Aorta (tissue), 5 donors: ENCODE data around the gene ADM2. TPM values are rescaled to one million over a fixed set of nuclear protein-coding genes. Genes with fewer than 3 reads are reported as not detected.

Experiments
- ATAC-seq: fragments of 200-7000 bp; cut with Tn5 transposase; one replicate; pipeline ENCODE4 v1.9.1; 2022; ENCODE audit warnings: moderate library complexity; ENCODE audit not compliant: low FRiP score
- DNase-seq, 2 donors: peaks; one replicate each; pipeline ENCODE4 v3.0.0-alpha.2; 2020
- H3K27ac ChIP-seq, 2 donors: one replicate each; pipeline ENCODE4 v1.5.1; 2013; ENCODE audit warnings: low read length in 2 of 2, mild to moderate bottlenecking in 2 of 2, moderate library complexity in 2 of 2, control low read depth in 1 of 2, inconsistent platforms in 1 of 2, low read depth in 1 of 2
- H3K27me3 ChIP-seq, 2 donors: one replicate each; pipeline ENCODE4 v1.6.1; 2013; ENCODE audit warnings: control low read depth in 1 of 2, low read length in 1 of 2, mild to moderate bottlenecking in 1 of 2, moderate library complexity in 1 of 2; ENCODE audit not compliant: insufficient read depth in 2 of 2, control insufficient read depth in 1 of 2
- H3K36me3 ChIP-seq, 2 donors: one replicate each; pipeline ENCODE4 v1.6.1; 2013; ENCODE audit warnings: control low read depth in 1 of 2, low read length in 1 of 2, mild to moderate bottlenecking in 1 of 2; ENCODE audit not compliant: insufficient read depth in 2 of 2, control insufficient read depth in 1 of 2
- H3K4me1 ChIP-seq, 2 donors: one replicate each; pipeline ENCODE4 v1.6.1; 2013; ENCODE audit warnings: low read length in 2 of 2, control low read depth in 1 of 2, mild to moderate bottlenecking in 1 of 2, moderate library complexity in 1 of 2; ENCODE audit not compliant: insufficient read depth in 2 of 2, control insufficient read depth in 1 of 2
- H3K4me3 ChIP-seq, 2 donors: one replicate each; pipeline ENCODE4 v1.5.1; 2013; ENCODE audit warnings: low read length in 2 of 2, control low read depth in 1 of 2, mild to moderate bottlenecking in 1 of 2
- H3K9me3 ChIP-seq: one replicate; pipeline ENCODE4 v1.6.1; 2013; ENCODE audit warnings: mild to moderate bottlenecking, low read length; ENCODE audit not compliant: control insufficient read depth
- WGBS, 2 donors: extraction: QIAGEN DNeasy Blood & Tissue Kit; methylation state at CpG; one replicate each; pipeline ENCODE4 v1.1.7; 2013; 5-methylcytosine and 5-hydroxymethylcytosine counted together
- intact Hi-C, 2 donors: fragments of 100-400 bp; cut with DNase I; formaldehyde crosslinking; loops; one replicate each; pipeline versions ENCODE4 v1.14.2 to v1.15.0; 2022
- polyA plus RNA-seq, 2 donors: library from polyadenylated mRNA; stranded (reverse); fragments of 200-250 nt; gene quantifications; one replicate each; pipeline ENCODE4 v1.2.3, GENCODE V29; 2013
- total RNA-seq, 2 donors: library from RNA; stranded (reverse); fragmentation: NEBNext Ultra II Directional; extraction: Animal tissue kit (Norgen Biotek cat#: 25700); gene quantifications; one replicate each; pipeline ENCODE4 v1.2.1, GENCODE V29; 2021
- donor health status: healthy with polysubstance abuse.
- donor health status: Bipolar disorder and iron deficiency.
- donor health status: DM: no; HTN: no; CAD: no.
- donor health status: DM: no; HTN: no; CAD: no.
- donor health status: DM: yes; HTN: yes; CAD: no.

ADM2 gene
- total and polyA plus RNA-seq, 4 donors = 0.26 to 0.54 (median 0.50) TPM; not detected in 1

DNA sequence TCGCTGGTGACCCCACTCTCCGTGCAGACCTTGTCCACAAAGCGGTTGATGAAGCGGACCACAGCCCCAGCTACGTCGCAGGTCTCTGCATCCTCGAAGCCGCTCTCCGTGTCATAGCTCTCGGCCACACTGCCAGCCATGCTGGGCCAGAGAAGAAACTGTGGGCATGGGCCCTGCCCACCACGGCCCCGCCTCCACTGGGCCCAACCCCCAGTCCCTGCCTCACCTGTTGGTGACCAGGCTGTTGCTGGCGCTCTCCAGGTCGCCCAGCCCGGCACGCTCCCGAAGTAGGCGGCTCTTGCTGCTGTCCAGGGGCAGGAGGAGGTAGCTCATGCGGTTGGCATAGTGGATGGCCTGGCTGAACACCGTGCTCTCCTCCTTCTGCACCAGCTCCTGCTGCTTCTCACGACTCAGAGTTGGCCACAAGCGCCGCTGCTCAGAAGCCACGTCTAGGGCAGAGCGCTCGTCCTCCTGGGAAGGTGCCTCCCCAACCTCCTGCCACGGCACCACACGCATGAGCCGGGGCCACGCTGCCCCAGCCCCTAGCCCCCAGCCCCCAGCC is 19.3 kb upstream of the ADM2 start:
- no peaks in the 10 kb centered on the region for H3K27me3 ChIP-seq
- WGBS, 2 donors = 91 to 94% methylated on average over 30 of the region's 30 CpGs
- no peak for DNase-seq
- intact Hi-C loops = no loop called here
- no peak overlapping the region for H3K4me3 ChIP-seq
- H3K4me1 ChIP-seq = no peaks in the 10 kb centered on the region
- no peak overlapping the region for H3K27ac ChIP-seq
- H3K36me3 ChIP-seq = peaks cover 0 to 33% of the 10 kb centered on the region in 2 donors
- ATAC-seq = no peak
- no peaks in the 10 kb centered on the region for H3K9me3 ChIP-seq

DNA sequence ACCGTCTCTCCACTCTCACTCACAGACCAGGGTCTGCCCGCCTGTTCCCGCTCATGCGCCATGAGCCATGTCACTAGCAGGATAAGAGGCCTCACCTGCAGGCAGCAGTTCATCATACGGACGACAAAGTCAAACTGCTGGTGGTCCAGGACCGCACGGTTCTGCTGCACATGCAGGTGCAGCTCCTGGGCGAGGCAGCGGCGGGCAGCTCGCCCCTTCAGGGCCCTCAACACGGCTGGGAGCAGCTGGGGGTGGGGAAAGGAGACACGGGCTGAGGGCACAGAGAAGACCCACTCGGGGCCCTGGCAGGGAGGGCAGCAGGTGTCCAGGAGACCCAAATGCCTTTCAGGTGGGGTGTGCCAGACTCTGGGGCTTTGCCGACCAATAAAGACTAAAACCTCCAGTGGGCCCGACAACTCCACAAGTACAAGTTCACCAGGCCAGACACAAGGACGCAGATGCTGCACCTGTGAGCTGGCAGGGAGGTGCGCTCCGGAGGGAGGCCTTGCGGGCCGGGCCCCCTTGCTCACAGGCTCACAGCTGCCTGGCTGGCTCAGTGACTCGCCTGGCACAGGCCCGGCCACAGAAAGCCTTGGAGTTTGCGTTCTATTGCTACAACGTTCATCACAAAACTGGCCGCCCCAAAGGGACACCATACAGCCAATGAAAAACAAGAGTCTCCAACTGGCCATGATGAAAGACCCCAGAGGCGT is 18.0 kb upstream of the ADM2 start:
- H3K4me3 ChIP-seq = no peak overlapping the region
- H3K27ac ChIP-seq = no peak overlapping the region
- H3K9me3 ChIP-seq = no peaks in the 10 kb centered on the region
- DNase-seq = no peak
- WGBS, 2 donors = 90 to 91% methylated on average over 28 of the region's 28 CpGs
- no peak for ATAC-seq
- no peaks in the 10 kb centered on the region for H3K4me1 ChIP-seq
- intact Hi-C loops = no loop called here
- no peaks in the 10 kb centered on the region for H3K27me3 ChIP-seq
- H3K36me3 ChIP-seq = peaks cover 0 to 36% of the 10 kb centered on the region in 2 donors

DNA sequence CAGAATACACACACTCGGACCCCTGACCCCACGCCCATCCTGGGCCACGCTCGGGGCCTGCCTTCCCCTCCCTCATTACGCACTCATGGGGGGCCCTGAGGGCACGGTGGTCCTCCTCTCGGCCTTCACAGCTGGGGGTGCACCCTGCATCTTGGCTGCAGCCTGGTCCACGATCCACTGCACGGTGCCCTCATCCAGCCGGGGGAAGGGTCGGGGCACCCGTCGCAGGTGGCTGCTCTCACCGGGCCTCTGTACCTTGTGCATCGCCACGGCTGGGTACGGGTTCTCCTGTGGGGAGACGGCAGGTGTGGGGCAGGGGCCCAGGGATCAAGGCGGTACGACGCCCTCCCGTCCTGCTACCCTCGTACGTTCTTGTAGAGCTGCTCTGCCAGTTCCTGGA is 16.9 kb upstream of the ADM2 start:
- WGBS, 2 donors = 90 to 94% methylated on average over 22 to 24 of the region's 24 CpGs
- Histone ChIP-seq H3K9me3 (no peaks in the 10 kb centered on the region), H3K27me3 (no peaks in the 10 kb centered on the region), H3K4me1 (no peaks in the 10 kb centered on the region), H3K4me3 (no peak overlapping the region), H3K27ac (no peak overlapping the region), H3K36me3 (peaks cover 0 to 32% of the 10 kb centered on the region in 2 donors)
- DNase-seq (no peak), ATAC-seq (no peak)
- intact Hi-C loops = no loop called here

DNA sequence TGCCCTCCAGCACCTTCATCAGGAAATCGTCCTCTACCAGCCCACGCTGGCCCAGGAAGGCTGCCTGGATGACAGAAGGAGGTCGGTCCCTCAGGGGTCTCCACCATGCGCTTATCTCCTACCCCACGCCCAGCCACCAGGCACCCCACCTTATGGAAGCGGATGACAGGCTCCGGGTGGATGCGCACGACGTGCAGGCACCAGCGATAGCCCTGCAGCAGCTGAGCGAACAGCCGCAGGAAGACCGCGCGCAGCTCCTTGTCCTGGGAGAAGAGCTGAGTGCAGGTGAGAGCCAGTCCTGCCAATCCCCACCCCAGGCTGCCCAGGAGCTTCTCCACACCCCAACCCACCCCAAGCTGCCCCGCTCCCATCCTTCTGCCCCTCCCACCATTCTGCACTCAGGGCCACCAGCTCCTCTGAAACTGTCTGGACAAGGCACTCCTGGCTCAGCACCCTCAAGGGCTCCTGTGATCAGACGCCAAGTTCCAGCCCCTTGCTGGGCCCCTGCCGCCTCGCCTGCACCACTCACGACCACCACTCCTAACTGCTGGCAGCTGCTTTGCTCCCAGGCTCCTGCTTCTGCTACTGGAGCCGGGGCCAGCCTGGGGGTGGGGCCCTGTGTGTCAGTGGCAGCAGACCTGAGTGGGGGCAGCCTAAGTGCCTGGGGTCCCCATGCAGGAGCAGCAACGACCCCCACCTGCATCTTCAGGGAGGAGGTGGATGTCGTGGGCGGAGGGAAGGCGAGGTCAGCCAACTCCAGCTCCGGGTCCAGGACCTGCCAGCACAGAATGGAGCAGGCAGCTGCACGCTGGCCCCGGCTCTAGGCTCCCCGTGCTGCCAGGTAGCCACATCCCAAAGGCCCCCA is 16.0 kb upstream of the ADM2 start:
- no peaks in the 10 kb centered on the region for H3K4me1 ChIP-seq
- no peak overlapping the region for H3K4me3 ChIP-seq
- peaks cover 0 to 29% of the 10 kb centered on the region in 2 donors for H3K36me3 ChIP-seq
- H3K9me3 ChIP-seq = no peaks in the 10 kb centered on the region
- WGBS, 2 donors = 91 to 92% methylated on average over 28 to 30 of the region's 30 CpGs
- no peak overlapping the region for H3K27ac ChIP-seq
- intact Hi-C loops = no loop called here
- ATAC-seq (no peak), DNase-seq (no peak)
- no peaks in the 10 kb centered on the region for H3K27me3 ChIP-seq

DNA sequence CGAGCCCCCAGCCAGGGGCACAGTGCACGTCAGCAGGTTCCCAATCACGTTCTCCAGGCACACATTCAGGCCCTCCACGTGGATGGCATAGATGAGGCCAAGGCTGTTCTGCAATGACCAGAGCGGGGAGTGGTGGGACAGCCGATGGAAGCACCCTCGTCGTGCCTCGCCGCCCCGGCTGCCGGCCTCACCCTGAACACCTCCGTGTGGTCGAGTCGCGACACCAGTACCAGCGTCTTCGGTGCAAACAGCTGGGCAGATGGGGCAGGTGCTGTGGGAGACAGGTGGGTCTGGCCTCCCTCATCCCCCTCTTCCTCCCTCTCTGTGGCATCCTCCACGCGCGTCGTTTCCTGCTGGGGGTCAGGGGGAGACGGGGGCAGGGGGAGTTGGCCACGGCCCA is 14.0 kb upstream of the ADM2 start:
- H3K27ac ChIP-seq = no peak overlapping the region
- 87 to 88% methylated on average over 21 to 24 of the region's 24 CpGs for WGBS, 2 donors

DNA sequence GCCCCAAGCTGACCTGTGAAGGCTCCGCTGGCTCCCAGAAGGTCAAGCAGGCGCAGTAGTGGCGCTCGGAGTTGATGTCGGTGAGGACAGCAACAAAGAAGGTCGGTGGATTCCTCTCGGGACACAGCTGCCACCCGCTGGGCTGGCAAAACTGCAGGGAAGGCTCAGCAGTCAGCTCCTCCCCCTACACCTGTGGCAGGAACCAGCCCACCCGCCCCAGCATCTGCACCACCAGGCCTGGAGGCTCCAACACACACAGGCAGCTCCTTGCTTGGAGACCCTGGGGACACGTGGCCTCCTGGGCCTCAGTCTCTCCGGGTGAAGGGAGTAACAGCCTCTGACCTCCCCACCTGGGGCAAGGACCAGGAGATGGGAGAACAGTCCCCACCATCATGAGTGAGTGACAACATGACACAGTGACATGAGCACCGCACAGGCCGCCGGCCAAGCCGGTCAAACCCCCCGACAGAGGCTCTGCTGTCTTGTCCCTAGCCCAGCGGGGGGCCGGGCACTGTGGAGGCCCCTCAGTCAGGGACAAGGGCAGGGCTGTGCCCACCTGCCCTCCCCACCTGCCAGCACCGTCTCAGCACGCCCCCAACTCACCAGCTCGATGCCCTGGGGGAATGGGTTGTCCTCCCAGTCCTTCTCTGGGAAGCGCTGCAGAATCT is 13.4 kb upstream of the ADM2 start:
- no peak for DNase-seq
- no peak for ATAC-seq
- Histone ChIP-seq H3K4me1 (no peaks in the 10 kb centered on the region), H3K9me3 (no peaks in the 10 kb centered on the region), H3K27ac (no peak overlapping the region), H3K36me3 (peaks cover 0 to 23% of the 10 kb centered on the region in 2 donors), H3K4me3 (no peak overlapping the region), H3K27me3 (no peaks in the 10 kb centered on the region)
- 85% methylated on average over 22 of the region's 22 CpGs for WGBS, 2 donors
- intact Hi-C loops = no loop called here

More for the DNA sequence above, 14.0 kb upstream of the ADM2 start:
- H3K9me3 ChIP-seq = no peaks in the 10 kb centered on the region
- no peak overlapping the region for H3K4me3 ChIP-seq
- ATAC-seq (no peak), DNase-seq (no peak)
- intact Hi-C loops = no loop called here
- H3K27me3 ChIP-seq = no peaks in the 10 kb centered on the region
- H3K4me1 ChIP-seq = no peaks in the 10 kb centered on the region
- peaks cover 0 to 23% of the 10 kb centered on the region in 2 donors for H3K36me3 ChIP-seq

DNA sequence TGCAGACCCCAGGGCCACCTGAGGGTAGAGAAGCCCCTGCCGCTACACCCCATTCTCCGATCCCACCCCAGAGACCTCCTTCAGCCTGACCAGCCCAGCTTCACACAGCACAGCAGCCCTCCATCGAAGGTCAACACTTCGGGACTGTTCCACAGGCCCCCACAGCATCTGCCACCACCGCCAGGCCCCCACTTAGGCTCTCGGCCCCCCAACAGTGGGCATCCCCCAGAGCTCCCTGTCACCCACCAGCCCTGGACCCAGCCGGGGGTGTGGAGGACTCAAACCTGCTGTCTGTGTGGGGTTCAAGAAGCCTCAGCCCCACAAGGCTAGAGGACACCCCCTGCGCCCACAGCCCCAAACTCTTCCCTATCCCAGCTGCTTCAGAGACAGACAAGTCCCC is 12.7 kb upstream of the ADM2 start:
- ATAC-seq (no peak), DNase-seq (no peak)
- intact Hi-C loops = no loop called here
- Histone ChIP-seq H3K27ac (no peak overlapping the region), H3K4me3 (no peak overlapping the region), H3K9me3 (no peaks in the 10 kb centered on the region), H3K36me3 (peaks cover 0 to 19% of the 10 kb centered on the region in 2 donors), H3K27me3 (no peaks in the 10 kb centered on the region), H3K4me1 (no peaks in the 10 kb centered on the region)
- WGBS, 2 donors = 87 to 88% methylated on average over 8 of the region's 8 CpGs

DNA sequence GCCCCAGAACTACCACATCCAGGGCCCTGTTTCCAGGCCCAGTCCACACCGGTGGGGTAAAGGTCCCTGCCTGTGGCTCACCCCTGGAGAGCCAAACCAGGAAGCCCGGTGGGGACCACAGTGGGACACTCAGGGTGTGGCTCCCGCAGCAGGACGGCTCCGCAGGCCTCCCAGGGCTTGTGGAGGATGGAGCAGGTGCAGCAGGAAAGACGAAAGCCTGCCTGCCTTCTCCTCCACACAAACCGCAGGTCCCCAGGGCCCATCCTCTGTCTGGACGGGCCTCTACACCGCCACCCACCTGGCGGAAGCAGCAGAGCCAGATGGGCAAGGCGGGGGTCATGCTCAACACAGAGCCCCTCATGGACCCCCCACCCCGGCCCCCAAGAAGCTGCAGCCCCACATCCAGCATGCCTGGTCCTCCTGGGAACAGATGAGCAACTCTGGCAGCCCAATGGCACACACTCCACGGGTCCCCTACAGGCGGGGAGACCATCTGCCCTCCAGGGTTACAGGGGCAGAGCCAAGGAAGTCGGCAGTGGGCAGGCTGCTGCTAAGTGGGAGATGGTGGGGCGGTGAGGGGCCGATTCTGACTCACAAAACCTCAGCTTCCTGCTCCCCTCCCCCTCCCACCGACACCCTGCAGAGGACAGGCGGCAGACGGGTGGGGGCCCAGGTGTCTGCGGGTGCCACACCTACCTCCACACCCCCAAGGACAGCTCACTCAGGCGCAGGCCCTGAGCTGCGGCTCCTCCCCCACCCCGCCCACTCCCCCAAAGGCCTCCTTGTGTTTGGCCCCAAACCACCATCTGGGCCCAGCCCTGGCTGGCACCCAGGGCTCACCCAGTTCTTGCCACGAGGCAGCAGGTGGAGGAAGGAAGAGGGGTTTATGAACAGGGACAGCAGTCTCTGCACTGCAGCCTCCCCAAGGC is 11.7 kb upstream of the ADM2 start:
- 58 to 60% methylated on average over 22 to 25 of the region's 25 CpGs for WGBS, 2 donors
- H3K4me3 ChIP-seq = no peak overlapping the region
- no peak for ATAC-seq
- intact Hi-C loops = no loop called here
- peak in 1 of 2 donors; percentile 79 for DNase-seq
- peaks cover 0 to 16% of the 10 kb centered on the region in 2 donors for H3K36me3 ChIP-seq
- no peaks in the 10 kb centered on the region for H3K9me3 ChIP-seq
- no peaks in the 10 kb centered on the region for H3K27me3 ChIP-seq
- H3K4me1 ChIP-seq = no peaks in the 10 kb centered on the region
- H3K27ac ChIP-seq = no peak overlapping the region
